ENCODE data around the gene C15orf40.

- TF ChIP-seq, protein P1, sequence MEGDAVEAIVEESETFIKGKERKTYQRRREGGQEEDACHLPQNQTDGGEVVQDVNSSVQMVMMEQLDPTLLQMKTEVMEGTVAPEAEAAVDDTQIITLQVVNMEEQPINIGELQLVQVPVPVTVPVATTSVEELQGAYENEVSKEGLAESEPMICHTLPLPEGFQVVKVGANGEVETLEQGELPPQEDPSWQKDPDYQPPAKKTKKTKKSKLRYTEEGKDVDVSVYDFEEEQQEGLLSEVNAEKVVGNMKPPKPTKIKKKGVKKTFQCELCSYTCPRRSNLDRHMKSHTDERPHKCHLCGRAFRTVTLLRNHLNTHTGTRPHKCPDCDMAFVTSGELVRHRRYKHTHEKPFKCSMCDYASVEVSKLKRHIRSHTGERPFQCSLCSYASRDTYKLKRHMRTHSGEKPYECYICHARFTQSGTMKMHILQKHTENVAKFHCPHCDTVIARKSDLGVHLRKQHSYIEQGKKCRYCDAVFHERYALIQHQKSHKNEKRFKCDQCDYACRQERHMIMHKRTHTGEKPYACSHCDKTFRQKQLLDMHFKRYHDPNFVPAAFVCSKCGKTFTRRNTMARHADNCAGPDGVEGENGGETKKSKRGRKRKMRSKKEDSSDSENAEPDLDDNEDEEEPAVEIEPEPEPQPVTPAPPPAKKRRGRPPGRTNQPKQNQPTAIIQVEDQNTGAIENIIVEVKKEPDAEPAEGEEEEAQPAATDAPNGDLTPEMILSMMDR (IDR thresholded peaks at IDR 0.05) = no peak
- TF ChIP-seq POLR2A (IDR thresholded peaks at IDR 0.05) = no peak
- TF ChIP-seq POLR2AphosphoS5 (IDR thresholded peaks at IDR 0.05) = no peak
- TF ChIP-seq EP300 (IDR thresholded peaks at IDR 0.05) = no peak
These were observed 59.8 kb downstream of the C15orf40 start for GRCh38 chr15:82951472-82952157.
